Large intestine (tissue), 3 donors: ENCODE measurements around the gene PSENEN. TPM values are rescaled to one million over a fixed set of nuclear protein-coding genes. Genes with fewer than 3 reads are reported as not detected.

Experiments
- DNase-seq, 2 donors: peaks; one replicate each; pipeline versions ENCODE4 v3.0.0 to v3.0.0-alpha.2; 2013
- H3K27ac ChIP-seq: one replicate; pipeline ENCODE4 v1.5.1; 2013; ENCODE audit warnings: low read length
- H3K27me3 ChIP-seq: 2 replicates; pipeline ENCODE4 v1.6.1; 2013; ENCODE audit warnings: low read length; ENCODE audit not compliant: control insufficient read depth, insufficient read depth
- H3K36me3 ChIP-seq: 2 replicates; pipeline ENCODE4 v1.6.1; 2013; ENCODE audit warnings: low read length; ENCODE audit not compliant: control insufficient read depth, insufficient read depth
- H3K4me1 ChIP-seq: one replicate; pipeline ENCODE4 v1.6.1; 2013; ENCODE audit warnings: low read length; ENCODE audit not compliant: control insufficient read depth, insufficient read depth
- H3K4me3 ChIP-seq: one replicate; pipeline ENCODE4 v1.5.1; 2013; ENCODE audit warnings: low read length
- H3K9me3 ChIP-seq: one replicate; pipeline ENCODE4 v1.6.1; 2013; ENCODE audit warnings: mild to moderate bottlenecking, low read depth, low read length, moderate library complexity; ENCODE audit not compliant: control insufficient read depth
- WGBS: methylation state at CpG from one replicate; pipeline ENCODE4 v1.1.5; 2013; ENCODE audit warnings: low lambda C conversion rate; ENCODE audit not compliant: insufficient coverage; 5-methylcytosine and 5-hydroxymethylcytosine counted together
- polyA plus RNA-seq: library from polyadenylated mRNA; unstranded; fragments of 120-200 nt; gene quantifications from one replicate; pipeline ENCODE4 v1.2.1, GENCODE V29; 2013

The PSENEN gene
- polyA plus RNA-seq, 1 donor, result 63.3 TPM

GRCh38 chr19:35775046-35775297 lies 29.5 kb downstream of the PSENEN start:
- no peak for DNase-seq
- Histone ChIP-seq H3K4me1 (peaks cover 11% of the 10 kb centered on the region), H3K9me3 (no peaks in the 10 kb centered on the region), H3K27ac (no peak overlapping the region), H3K36me3 (peaks cover 9% of the 10 kb centered on the region), H3K4me3 (peak overlapping the region; percentile 11), H3K27me3 (no peaks in the 10 kb centered on the region)
- WGBS, result 0% methylated on average over 1 of the region's 9 CpGs

- Histone ChIP-seq H3K27ac (no peak within 1 kb of the TSS), H3K4me3 (peak within 1 kb of the TSS; percentile 59), H3K36me3 (peaks cover 10% of the 10 kb centered on the region), H3K4me1 (peaks cover 11% of the 10 kb centered on the region), H3K9me3 (no peaks in the 10 kb centered on the region), H3K27me3 (no peaks in the 10 kb centered on the region)
- WGBS, result no CpG with 5 or more reads among the region's 82 CpGs
- peak; percentile 96 for DNase-seq
Observed at GRCh38 chr19:35775298-35776101, 30.0 kb downstream of the PSENEN start, which contains the start of gene ARHGAP33. Gene ARHGAP33, plus strand, starts transcription at chr19:35775564. Its CDS starts 95 bp downstream, at chr19:35775659.

GRCh38 chr19:35776102-35776788 lies 30.8 kb downstream of the PSENEN start:
- Histone ChIP-seq H3K4me3 (peak overlapping the region; percentile 59), H3K4me1 (peaks cover 11% of the 10 kb centered on the region), H3K36me3 (peaks cover 12% of the 10 kb centered on the region), H3K9me3 (no peaks in the 10 kb centered on the region), H3K27ac (no peak overlapping the region), H3K27me3 (no peaks in the 10 kb centered on the region)
- peak in 1 of 2 donors; percentile 37 for DNase-seq
- WGBS, result 0% methylated on average over 1 of the region's 13 CpGs

- Histone ChIP-seq H3K36me3 (peaks cover 15% of the 10 kb centered on the region), H3K9me3 (no peaks in the 10 kb centered on the region), H3K27me3 (no peaks in the 10 kb centered on the region), H3K27ac (no peak overlapping the region), H3K4me3 (no peak overlapping the region), H3K4me1 (peaks cover 11% of the 10 kb centered on the region)
- no peak for DNase-seq
- WGBS, result no CpG with 5 or more reads among the region's 19 CpGs
Observed at GRCh38 chr19:35777086-35777841, 31.8 kb downstream of the PSENEN start.

- Histone ChIP-seq H3K27ac (no peak overlapping the region), H3K4me3 (no peak overlapping the region), H3K27me3 (no peaks in the 10 kb centered on the region), H3K9me3 (no peaks in the 10 kb centered on the region), H3K36me3 (peaks cover 19% of the 10 kb centered on the region), H3K4me1 (peaks cover 11% of the 10 kb centered on the region)
- no CpG with 5 or more reads among the region's 7 CpGs for WGBS
- DNase-seq, result no peak
Observed at GRCh38 chr19:35777961-35778360, 32.5 kb downstream of the PSENEN start.

- Histone ChIP-seq H3K27me3 (no peaks in the 10 kb centered on the region), H3K9me3 (no peaks in the 10 kb centered on the region), H3K36me3 (peaks cover 20% of the 10 kb centered on the region), H3K27ac (no peak overlapping the region), H3K4me3 (no peak overlapping the region), H3K4me1 (peaks cover 15% of the 10 kb centered on the region)
- DNase-seq, result no peak
- no CpG with 5 or more reads among the region's 8 CpGs for WGBS
Observed at GRCh38 chr19:35779033-35779432, 33.6 kb downstream of the PSENEN start.

- no CpG with 5 or more reads among the region's 16 CpGs for WGBS
- H3K27ac ChIP-seq, result no peak overlapping the region
- H3K27me3 ChIP-seq, result no peaks in the 10 kb centered on the region
- no peaks in the 10 kb centered on the region for H3K9me3 ChIP-seq
- DNase-seq, result no peak
- H3K4me1 ChIP-seq, result peaks cover 17% of the 10 kb centered on the region
- no peak overlapping the region for H3K4me3 ChIP-seq
- peaks cover 20% of the 10 kb centered on the region for H3K36me3 ChIP-seq
Observed at GRCh38 chr19:35780058-35780457, 34.6 kb downstream of the PSENEN start.

- Histone ChIP-seq H3K27me3 (no peaks in the 10 kb centered on the region), H3K9me3 (no peaks in the 10 kb centered on the region), H3K36me3 (peaks cover 20% of the 10 kb centered on the region), H3K4me1 (peaks cover 20% of the 10 kb centered on the region), H3K4me3 (no peak overlapping the region), H3K27ac (no peak overlapping the region)
- DNase-seq, result no peak
- no CpG with 5 or more reads among the region's 20 CpGs for WGBS
Observed at GRCh38 chr19:35780717-35781116, 35.3 kb downstream of the PSENEN start.

- Histone ChIP-seq H3K9me3 (no peaks in the 10 kb centered on the region), H3K4me1 (peaks cover 19% of the 10 kb centered on the region), H3K4me3 (no peak overlapping the region), H3K27ac (no peak overlapping the region), H3K27me3 (no peaks in the 10 kb centered on the region), H3K36me3 (peaks cover 20% of the 10 kb centered on the region)
- no CpG with 5 or more reads among the region's 9 CpGs for WGBS
- DNase-seq, result no peak
Observed at GRCh38 chr19:35781650-35782049, 36.2 kb downstream of the PSENEN start.

GRCh38 chr19:35782589-35782988 lies 37.1 kb downstream of the PSENEN start:
- Histone ChIP-seq H3K27me3 (no peaks in the 10 kb centered on the region), H3K36me3 (peaks cover 20% of the 10 kb centered on the region), H3K4me3 (no peak overlapping the region), H3K9me3 (no peaks in the 10 kb centered on the region), H3K27ac (no peak overlapping the region), H3K4me1 (peaks cover 17% of the 10 kb centered on the region)
- WGBS, result no CpG with 5 or more reads among the region's 12 CpGs
- no peak for DNase-seq
